ENCODE measurements around the gene HSF5.

DNA sequence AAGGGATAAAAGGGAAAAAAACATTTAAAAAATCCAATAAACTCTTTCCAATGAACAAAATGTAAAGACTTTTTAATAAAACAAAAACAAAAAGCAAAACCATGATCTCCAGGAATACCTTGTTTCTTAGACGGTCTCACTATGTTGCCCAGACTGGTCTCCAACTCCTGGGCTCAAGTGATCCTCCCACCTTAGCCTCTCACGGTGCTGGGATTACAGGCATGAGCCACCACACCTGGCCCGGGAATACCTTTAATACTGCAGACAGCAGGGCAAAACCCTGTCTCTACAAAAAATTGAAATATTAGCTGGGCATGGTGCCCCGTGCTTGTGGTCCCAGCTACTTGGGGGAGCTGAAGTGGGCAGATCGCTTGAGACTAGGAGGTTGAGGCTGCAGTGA, 78.8 kb downstream of the HSF5 start:
- no peak for TF ChIP-seq CTCF (conservative IDR thresholded peaks at IDR 0.05; ENCODE audit: low read depth, low read length)
- TF ChIP-seq EZH2 (IDR thresholded peaks at IDR 0.05; ENCODE audit: low read length, unreplicated experiment): no peak
